ENCODE results near the gene CACNB2. TPM values are rescaled to one million over a fixed set of nuclear protein-coding genes. Genes with fewer than 3 reads are reported as not detected.

CACNB2 gene
- total RNA-seq = not detected

DNA sequence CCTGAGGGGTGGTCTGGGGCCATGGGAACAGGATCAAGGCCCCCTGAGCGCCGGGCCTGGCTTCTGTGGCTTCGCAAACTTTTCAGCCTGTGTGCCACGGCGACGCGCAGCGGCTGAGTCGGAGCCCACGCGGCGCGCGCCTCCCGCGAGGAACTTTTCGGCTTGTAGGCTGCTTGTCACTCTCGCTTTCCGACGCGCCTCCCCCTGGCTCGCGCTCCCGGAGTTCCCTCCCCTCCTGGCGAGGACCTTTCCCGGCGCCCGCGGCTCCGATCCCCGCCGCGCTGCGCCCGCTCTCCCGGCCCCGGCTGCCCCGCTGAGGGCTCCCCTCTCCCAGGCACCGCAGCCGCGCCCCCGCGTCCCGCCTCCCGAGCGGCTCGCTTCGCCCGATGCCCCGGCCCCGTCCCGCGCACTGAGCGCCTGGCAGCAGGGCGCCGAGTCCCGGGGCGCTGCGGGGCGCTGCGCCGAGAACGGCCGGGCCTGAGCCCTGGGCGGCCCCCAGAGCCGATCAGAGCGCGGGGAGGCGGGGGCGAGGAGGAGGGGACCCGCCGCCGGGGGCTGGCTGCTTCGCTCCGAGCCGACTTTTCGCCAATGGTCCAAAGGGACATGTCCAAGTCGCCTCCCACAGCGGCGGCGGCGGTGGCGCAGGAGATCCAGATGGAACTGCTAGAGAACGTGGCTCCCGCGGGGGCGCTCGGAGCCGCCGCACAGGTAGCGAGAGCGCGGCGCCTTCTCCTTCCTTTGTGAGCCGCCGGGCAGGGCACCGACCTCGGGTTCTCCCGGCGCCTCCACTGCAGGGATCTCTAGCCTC is at the start of gene CACNB2:
CACNB2 (plus strand) TSS at position 276 of the 808 bp plus-strand sequence.
- peak; percentile 27 for DNase-seq
- Mint-ChIP-seq H3K9me3 (ENCODE audit: low read depth) (no peaks in the 10 kb centered on the region), H3K27me3 (peaks cover 36% of the 10 kb centered on the region), H3K27ac (no peak within 1 kb of the TSS), H3K4me1 (peaks cover 3% of the 10 kb centered on the region), H3K4me3 (no peak within 1 kb of the TSS), H3K36me3 (ENCODE audit: low read depth) (no peaks in the 10 kb centered on the region)
- ChIA-PET CTCF (no interaction called here), POLR2A (no interaction called here)
- no peak for ATAC-seq
- intact Hi-C loops (cut with DNase I, micrococcal nuclease) = no loop called here

DNA sequence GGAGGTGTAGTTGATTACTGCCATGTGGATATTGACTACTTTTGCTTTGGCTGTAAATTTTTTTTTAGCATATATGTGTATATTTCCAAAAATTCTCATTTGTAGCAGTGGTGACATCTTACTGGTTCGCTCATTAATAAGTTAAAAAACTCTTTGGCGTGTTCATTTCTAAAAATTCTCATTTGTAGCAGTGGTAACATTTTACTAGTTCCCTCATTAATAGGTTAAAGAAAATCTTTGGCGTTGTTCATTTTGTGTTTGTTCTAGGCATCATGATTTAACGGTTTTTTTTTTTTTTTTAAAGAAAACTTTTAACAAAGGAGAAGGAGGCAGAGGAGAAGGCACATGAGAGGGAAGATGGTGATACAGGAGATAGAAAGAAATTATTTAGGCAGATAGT is 45.9 kb upstream of the CACNB2 start:
- DNase-seq (no peak), ATAC-seq (no peak)
- Mint-ChIP-seq H3K4me1 (no peaks in the 10 kb centered on the region), H3K36me3 (ENCODE audit: low read depth) (no peaks in the 10 kb centered on the region), H3K27me3 (peaks cover 2% of the 10 kb centered on the region), H3K4me3 (no peak overlapping the region), H3K27ac (no peak overlapping the region), H3K9me3 (ENCODE audit: low read depth) (peaks cover under 1% of the 10 kb centered on the region)
- CTCF ChIA-PET = interaction anchor here (0.8 kb wide), 1 partner anchor 98 kb away, joined by 3 read pairs; no protein-coding TSS in a partner anchor
- intact Hi-C loops (cut with DNase I, micrococcal nuclease) = no loop called here
- POLR2A ChIA-PET = no interaction called here

- Mint-ChIP-seq H3K36me3 (ENCODE audit: low read depth) (no peaks in the 10 kb centered on the region), H3K4me1 (no peaks in the 10 kb centered on the region), H3K27ac (no peak overlapping the region), H3K4me3 (no peak overlapping the region), H3K27me3 (peaks cover 2% of the 10 kb centered on the region), H3K9me3 (ENCODE audit: low read depth) (no peaks in the 10 kb centered on the region)
- DNase-seq = no peak
- intact Hi-C loops (cut with DNase I, micrococcal nuclease) = no loop called here
- no peak for ATAC-seq
- POLR2A ChIA-PET = no interaction called here
- CTCF ChIA-PET = interaction anchor here (0.8 kb wide), 1 partner anchor 99 kb away, joined by 3 read pairs; no protein-coding TSS in a partner anchor
Observed at GRCh38 chr10:18094793-18095192, 45.4 kb upstream of the CACNB2 start.

GRCh38 chr10:18097524-18097923 is 42.7 kb upstream of the CACNB2 start:
- Mint-ChIP-seq H3K9me3 (ENCODE audit: low read depth) (no peaks in the 10 kb centered on the region), H3K27ac (no peak overlapping the region), H3K36me3 (ENCODE audit: low read depth) (no peaks in the 10 kb centered on the region), H3K4me3 (no peak overlapping the region), H3K4me1 (no peaks in the 10 kb centered on the region), H3K27me3 (peaks cover 4% of the 10 kb centered on the region)
- intact Hi-C loops (cut with DNase I, micrococcal nuclease) = no loop called here
- ChIA-PET CTCF (interaction anchor here (0.7 kb wide), 1 partner anchor 98 kb away, joined by 3 read pairs; no protein-coding TSS in a partner anchor), POLR2A (no interaction called here)
- DNase-seq (no peak), ATAC-seq (no peak)

DNA sequence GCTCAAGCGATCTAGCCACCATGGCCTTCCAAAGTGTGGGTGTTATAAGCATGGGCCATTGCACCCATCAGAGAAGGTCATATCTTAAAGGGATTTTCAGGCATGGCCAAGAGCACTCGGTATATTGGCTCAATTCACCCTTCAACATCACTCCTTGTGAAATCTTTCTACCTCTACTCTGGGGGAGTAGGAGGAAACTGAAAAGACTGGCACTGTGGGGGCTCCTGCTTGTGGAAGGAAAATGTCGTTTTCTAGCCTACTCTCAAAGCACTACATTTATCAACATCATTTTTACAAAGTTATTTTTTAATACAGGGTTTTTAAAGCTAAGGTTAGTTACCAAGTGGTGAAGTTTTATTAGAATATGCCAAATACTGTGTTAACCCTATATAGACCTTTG is 42.0 kb upstream of the CACNB2 start:
- Mint-ChIP-seq H3K4me3 (no peak overlapping the region), H3K27me3 (peaks cover 4% of the 10 kb centered on the region), H3K4me1 (no peaks in the 10 kb centered on the region), H3K27ac (no peak overlapping the region), H3K9me3 (ENCODE audit: low read depth) (no peaks in the 10 kb centered on the region), H3K36me3 (ENCODE audit: low read depth) (no peaks in the 10 kb centered on the region)
- DNase-seq (no peak), ATAC-seq (no peak)
- intact Hi-C loops (cut with DNase I, micrococcal nuclease) = no loop called here
- ChIA-PET CTCF (interaction anchor here (0.8 kb wide), 1 partner anchor 9 kb away, joined by 3 read pairs; no protein-coding TSS in a partner anchor), POLR2A (no interaction called here)

GRCh38 chr10:18099415-18099814 is 40.8 kb upstream of the CACNB2 start:
- ATAC-seq (no peak), DNase-seq (no peak)
- intact Hi-C loops (cut with DNase I, micrococcal nuclease) = no loop called here
- H3K36me3 Mint-ChIP-seq (ENCODE audit: low read depth) = no peaks in the 10 kb centered on the region
- CTCF ChIA-PET = interaction anchor here (0.5 kb wide), 1 partner anchor 1376 kb away, joined by 3 read pairs; no protein-coding TSS in a partner anchor
- POLR2A ChIA-PET = no interaction called here
- peaks cover 5% of the 10 kb centered on the region for H3K27me3 Mint-ChIP-seq
- H3K4me1 Mint-ChIP-seq = no peaks in the 10 kb centered on the region
- no peak overlapping the region for H3K4me3 Mint-ChIP-seq
- H3K27ac Mint-ChIP-seq = no peak overlapping the region
- H3K9me3 Mint-ChIP-seq (ENCODE audit: low read depth) = no peaks in the 10 kb centered on the region

- peaks cover 5% of the 10 kb centered on the region for H3K27me3 Mint-ChIP-seq
- DNase-seq (no peak), ATAC-seq (no peak)
- intact Hi-C loops (cut with DNase I, micrococcal nuclease) = loop anchor here in 1 of 2 experiments (5.0 to 10.0 kb wide), 3 partner anchors 137 to 256 kb away; no protein-coding TSS in a partner anchor
- H3K4me3 Mint-ChIP-seq = no peak overlapping the region
- H3K4me1 Mint-ChIP-seq = no peaks in the 10 kb centered on the region
- H3K27ac Mint-ChIP-seq = no peak overlapping the region
- H3K36me3 Mint-ChIP-seq (ENCODE audit: low read depth) = no peaks in the 10 kb centered on the region
- CTCF ChIA-PET = interaction anchor here (0.7 kb wide), 1 partner anchor 520 kb away, joined by 3 read pairs; no protein-coding TSS in a partner anchor
- H3K9me3 Mint-ChIP-seq (ENCODE audit: low read depth) = no peaks in the 10 kb centered on the region
- POLR2A ChIA-PET = no interaction called here
Observed at GRCh38 chr10:18100669-18101068, 39.6 kb upstream of the CACNB2 start.

GRCh38 chr10:18102404-18102803 is 37.8 kb upstream of the CACNB2 start:
- Mint-ChIP-seq H3K27ac (no peak overlapping the region), H3K9me3 (ENCODE audit: low read depth) (no peaks in the 10 kb centered on the region)
- intact Hi-C loops (cut with DNase I, micrococcal nuclease) = loop anchor here in 1 of 2 experiments (5.0 to 10.0 kb wide), 3 partner anchors 135 to 258 kb away; no protein-coding TSS in a partner anchor

DNA sequence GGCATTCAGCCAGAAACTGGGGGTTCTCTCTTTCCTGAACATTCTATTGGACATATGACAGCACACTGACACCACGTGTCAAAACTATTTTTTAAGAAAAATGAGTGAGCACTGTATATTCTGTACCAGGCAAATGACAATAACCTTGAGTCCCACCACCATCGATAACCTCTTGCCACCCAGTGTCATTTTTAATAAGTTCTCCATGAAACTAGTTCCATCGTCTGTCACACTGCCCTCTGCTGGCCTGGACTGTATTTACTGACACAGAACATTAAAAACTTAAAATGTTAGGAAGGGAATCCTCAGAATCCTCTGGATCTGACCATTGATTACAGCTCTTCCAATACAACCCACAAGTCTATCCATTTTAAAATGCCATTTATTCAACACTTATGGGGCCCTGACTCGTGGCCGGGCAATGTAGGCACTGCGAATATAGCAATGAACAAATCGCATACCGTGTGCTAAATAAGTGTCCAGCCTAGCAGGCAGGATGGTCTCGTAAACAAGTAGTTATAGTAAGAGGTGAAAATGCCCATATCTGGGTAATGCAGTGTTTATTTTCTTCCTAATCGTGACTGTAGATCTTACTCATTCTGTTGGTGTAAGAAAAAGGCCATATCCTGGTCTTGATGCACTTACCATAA is 35.9 kb upstream of the CACNB2 start:
- ATAC-seq (no peak), DNase-seq (peak; percentile 74)
- intact Hi-C loops (cut with DNase I, micrococcal nuclease) = loop anchor here (1.0 to 10.0 kb wide), 6 partner anchors 133 to 498 kb away; no protein-coding TSS in a partner anchor
- Mint-ChIP-seq H3K9me3 (ENCODE audit: low read depth) (no peaks in the 10 kb centered on the region), H3K27ac (no peak overlapping the region), H3K4me3 (no peak overlapping the region), H3K27me3 (peaks cover 3% of the 10 kb centered on the region), H3K36me3 (ENCODE audit: low read depth) (no peaks in the 10 kb centered on the region), H3K4me1 (no peaks in the 10 kb centered on the region)
- CTCF ChIA-PET = interaction anchor here (0.9 to 1.4 kb wide), 2 partner anchors 24 to 25 kb away, joined by 3 to 5 read pairs; no protein-coding TSS in a partner anchor
- POLR2A ChIA-PET = no interaction called here

More at GRCh38 chr10:18102404-18102803, 37.8 kb upstream of the CACNB2 start:
- DNase-seq (no peak), ATAC-seq (no peak)
- ChIA-PET CTCF (interaction anchor here (1.5 kb wide), 1 partner anchor 12 kb away, joined by 3 read pairs; no protein-coding TSS in a partner anchor), POLR2A (no interaction called here)
- H3K4me1 Mint-ChIP-seq = no peaks in the 10 kb centered on the region
- H3K27me3 Mint-ChIP-seq = peaks cover 3% of the 10 kb centered on the region
- H3K4me3 Mint-ChIP-seq = no peak overlapping the region
- H3K36me3 Mint-ChIP-seq (ENCODE audit: low read depth) = no peaks in the 10 kb centered on the region

DNA sequence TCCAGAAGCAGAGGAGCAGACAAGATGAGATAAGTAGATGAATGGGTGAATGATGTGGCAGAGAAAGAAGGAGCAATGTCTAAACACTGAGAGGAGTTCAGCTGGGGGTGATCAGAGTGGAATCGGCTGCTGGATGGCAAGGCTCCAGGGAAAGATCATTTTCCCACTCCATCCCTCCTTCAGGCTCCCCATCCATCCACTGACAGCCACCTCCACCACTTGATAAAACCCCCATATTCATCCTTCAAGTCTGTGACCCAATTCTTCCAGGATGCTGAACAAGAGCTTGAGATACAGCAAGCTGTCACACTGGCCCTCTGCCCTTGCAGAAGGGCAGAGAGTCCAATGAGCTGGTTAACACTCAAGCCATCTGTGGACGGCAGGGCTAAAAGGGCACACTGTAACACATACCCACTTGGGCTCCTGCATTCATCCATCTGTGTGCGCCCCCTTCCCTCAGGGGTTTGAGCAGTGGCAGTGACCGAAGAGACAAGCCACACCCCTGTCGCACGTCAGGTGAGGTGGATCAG is 30.8 kb upstream of the CACNB2 start:
- CTCF ChIA-PET = no interaction called here
- ATAC-seq (no peak), DNase-seq (no peak)
- Mint-ChIP-seq H3K27ac (no peak overlapping the region), H3K9me3 (ENCODE audit: low read depth) (no peaks in the 10 kb centered on the region), H3K4me1 (no peaks in the 10 kb centered on the region), H3K36me3 (ENCODE audit: low read depth) (no peaks in the 10 kb centered on the region), H3K27me3 (no peaks in the 10 kb centered on the region), H3K4me3 (no peak overlapping the region)
- intact Hi-C loops (cut with DNase I, micrococcal nuclease) = loop anchor here in 1 of 2 experiments (10.0 kb wide), 2 partner anchors 195 to 265 kb away; no protein-coding TSS in a partner anchor
- POLR2A ChIA-PET = no interaction called here

DNA sequence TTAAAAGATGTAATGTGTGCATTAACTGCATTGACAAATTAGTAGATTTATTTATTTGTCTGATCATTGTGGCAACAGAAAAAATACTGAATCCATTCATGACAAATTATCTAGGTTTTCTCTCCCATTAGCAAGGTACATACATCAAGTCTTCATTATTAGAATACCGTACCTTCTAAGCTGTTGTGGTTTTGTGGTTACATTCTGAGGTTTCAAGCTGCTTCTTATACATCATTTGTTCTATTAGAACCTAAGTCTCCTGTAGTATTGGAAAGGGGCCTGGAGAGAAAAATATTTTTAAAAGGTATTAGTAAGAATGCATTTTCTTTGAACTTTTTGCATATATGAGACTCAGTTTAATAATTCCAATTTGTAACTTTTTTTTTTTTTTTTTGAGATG is 26.3 kb upstream of the CACNB2 start:
- POLR2A ChIA-PET = no interaction called here
- H3K36me3 Mint-ChIP-seq (ENCODE audit: low read depth) = no peaks in the 10 kb centered on the region
- no peaks in the 10 kb centered on the region for H3K9me3 Mint-ChIP-seq (ENCODE audit: low read depth)
- DNase-seq (no peak), ATAC-seq (no peak)
- CTCF ChIA-PET = no interaction called here
- H3K27ac Mint-ChIP-seq = no peak overlapping the region
- intact Hi-C loops (cut with DNase I, micrococcal nuclease) = no loop called here
- H3K27me3 Mint-ChIP-seq = no peaks in the 10 kb centered on the region
- no peaks in the 10 kb centered on the region for H3K4me1 Mint-ChIP-seq
- H3K4me3 Mint-ChIP-seq = no peak overlapping the region

Data from activated CD4-positive, alpha-beta T cell treated with anti-CD3 and anti-CD28 coated beads for 36 hours (primary cell).